Astrocyte of the hippocampus (primary cell): ENCODE results near the gene LRRTM3.

Source experiments
- DNase-seq: peaks from one replicate; pipeline ENCODE4 v3.0.0; 2011; ENCODE audit warnings: low read depth, low spot score

LRRTM3 gene

GRCh38 chr10:66934711-66935110 is 8.9 kb downstream of the LRRTM3 start:
- no peak for DNase-seq

DNA sequence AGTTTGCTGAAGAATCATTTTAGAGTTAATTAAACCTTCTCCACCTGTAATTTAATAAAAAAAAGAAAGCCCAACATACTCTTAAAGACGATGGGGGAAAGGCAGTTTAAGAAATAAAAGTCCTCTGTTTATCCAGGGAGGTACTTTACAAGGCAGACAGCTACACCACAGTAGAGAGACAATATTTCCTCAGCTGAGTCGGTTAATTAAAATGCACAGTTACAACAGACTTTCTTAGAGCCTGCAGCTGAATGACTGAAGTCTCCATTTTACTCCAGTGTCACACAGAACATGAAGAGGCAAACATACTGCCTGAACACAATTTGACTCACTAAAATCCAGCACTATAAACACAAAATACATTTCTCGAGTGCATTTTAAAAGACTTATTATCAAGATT is 15.1 kb downstream of the LRRTM3 start:
- DNase-seq = no peak

DNA sequence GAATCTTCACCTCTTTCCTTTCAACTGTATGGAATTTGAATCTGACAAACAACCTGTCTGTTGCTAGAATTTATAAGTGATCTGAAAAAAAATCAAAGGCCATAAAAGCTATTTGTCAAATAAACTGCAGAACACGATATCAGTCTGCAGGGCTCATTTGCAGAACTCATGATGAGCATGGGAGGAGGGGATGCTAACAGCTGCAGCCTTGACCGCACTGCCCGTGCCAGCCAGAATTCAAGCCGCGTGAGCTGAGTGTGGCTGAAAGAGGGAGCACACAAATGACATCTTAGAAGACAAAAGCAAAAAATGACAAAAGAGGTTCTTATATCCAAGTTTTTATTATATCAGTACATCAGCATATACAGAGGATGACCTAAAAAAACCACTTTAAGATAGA is 15.7 kb downstream of the LRRTM3 start:
- DNase-seq = no peak

DNA sequence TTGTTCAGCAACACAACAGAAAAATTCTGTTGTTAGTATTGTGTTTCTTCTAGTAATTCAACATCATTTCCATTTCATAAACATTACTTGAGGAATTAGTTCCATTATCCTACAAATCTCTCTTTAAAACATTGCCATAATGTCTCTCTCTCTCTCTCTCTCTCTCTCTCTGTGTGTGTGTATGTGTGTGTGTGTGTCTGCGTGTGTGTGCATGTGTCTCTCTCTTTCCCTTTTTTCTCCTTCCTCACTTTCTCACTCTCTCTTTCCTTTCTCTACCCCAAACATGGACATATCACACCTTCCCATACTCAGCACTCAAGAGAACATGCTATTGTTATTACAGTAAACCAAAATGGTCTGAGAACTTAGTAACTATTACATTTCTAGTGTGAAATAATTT is 16.6 kb downstream of the LRRTM3 start:
- no peak for DNase-seq

DNA sequence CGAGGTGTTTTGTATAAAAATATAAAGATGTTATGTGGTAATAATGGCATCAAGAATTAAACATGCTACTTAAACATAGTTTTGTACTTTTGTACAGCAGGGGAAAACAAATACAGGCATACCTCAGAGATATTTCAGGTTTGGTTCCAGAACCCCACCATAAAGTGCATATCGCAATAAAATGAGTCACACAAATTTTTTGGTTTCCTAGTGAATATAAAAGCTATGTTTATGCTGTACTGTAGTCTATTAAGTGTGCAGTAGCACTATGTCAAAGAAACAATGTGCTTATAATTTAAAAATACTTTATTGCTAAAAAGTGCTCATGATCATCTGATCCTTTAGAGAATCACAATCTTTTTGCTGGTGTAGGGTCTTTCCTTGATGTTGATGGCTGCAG is 17.8 kb downstream of the LRRTM3 start:
- no peak for DNase-seq

DNA sequence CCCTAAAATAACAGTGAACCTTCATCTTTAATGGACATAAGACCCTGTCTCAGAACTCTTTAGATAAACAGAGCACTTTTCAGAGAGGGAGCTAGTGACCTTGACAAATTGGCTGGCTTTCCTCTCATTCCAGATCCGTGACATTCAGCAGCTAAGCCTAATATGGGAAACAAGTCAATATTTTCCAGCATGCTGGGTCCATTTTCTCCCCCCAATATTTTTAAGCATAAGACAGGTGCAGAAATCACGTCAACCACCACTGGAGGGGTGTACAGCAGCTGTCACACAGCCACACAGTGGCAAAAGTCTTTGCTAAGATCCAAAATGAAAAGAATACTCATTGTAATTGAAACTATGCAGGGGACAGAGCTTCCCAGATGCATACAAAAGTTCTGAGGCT is 26.1 kb downstream of the LRRTM3 start:
- no peak for DNase-seq

GRCh38 chr10:66958466-66958865 is 32.6 kb downstream of the LRRTM3 start:
- DNase-seq = no peak

- no peak for DNase-seq
These were observed 39.1 kb downstream of the LRRTM3 start for GRCh38 chr10:66964946-66965345.

- no peak for DNase-seq
These were observed 54.5 kb downstream of the LRRTM3 start for GRCh38 chr10:66980246-66980815.

DNA sequence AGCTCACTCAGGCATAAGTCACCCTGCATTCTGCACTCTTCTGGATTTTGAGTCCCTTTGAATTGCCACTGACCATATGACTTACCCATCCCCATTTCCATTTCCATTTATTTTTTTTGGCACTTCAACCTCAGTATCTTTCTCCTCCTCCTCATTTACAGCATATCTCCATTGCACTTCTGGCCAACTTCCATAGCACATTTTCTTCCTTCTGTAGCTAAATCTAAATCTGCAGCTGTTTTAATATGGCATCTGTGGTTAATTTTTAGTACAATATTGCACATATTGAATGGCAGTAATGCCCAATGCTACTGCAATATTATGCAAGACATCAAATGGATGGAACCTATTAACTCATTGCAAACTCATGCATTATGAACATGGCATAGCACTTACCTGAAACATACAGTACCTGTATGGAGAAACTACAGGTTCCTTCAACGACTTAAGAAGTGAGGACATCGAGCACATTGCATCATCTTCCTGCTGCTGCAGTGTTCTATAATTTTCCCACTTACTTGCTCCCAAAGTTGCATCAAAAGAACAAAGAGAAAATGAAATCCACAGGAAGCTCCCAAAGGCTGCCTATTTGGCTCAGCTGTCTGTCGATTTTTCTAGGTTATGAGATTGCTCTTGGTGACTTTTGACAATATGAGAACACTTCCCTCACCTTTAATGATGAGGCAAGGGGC is 55.7 kb downstream of the LRRTM3 start:
- no peak for DNase-seq

GRCh38 chr10:66982053-66982420 is 56.2 kb downstream of the LRRTM3 start:
- no peak for DNase-seq

GRCh38 chr10:66982792-66983474 is 57.1 kb downstream of the LRRTM3 start:
- peak; percentile 7 for DNase-seq

DNA sequence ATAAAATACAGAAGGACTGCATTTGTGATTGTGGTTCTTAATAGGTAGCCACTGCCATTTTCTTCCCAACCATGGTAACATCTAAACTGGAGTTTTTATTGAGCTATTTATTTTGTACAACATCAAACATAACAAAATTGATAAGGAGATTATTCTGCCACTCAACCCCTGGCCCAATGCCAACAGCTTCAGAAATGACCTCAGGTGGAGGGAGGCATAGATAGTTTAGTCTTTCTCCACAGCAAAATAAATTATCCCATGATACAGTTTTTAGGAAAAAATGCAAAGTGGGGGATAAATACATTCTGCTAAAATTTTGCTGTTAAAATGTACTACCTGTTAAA is 57.6 kb downstream of the LRRTM3 start:
- no peak for DNase-seq

- no peak for DNase-seq
These were observed 64.5 kb downstream of the LRRTM3 start for GRCh38 chr10:66990143-66990830.

DNA sequence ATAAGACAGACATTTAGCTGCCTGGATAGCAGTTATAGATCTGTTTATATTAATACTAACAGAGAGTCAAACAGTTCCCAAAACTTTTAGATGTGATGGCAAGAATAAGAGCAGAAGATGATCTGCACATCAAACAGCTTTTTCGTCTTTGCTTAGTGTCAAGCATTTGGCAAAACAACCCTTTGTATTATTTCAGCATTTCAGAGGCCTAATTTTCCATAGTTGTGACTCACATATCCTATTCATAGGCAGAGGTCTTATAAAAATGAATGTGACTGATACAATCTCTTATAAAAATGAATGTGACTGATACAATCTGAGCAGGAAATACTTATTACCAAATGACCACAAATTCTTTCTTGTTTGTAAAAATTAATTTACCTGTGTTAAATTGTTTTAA is 71.2 kb downstream of the LRRTM3 start:
- DNase-seq = no peak

DNA sequence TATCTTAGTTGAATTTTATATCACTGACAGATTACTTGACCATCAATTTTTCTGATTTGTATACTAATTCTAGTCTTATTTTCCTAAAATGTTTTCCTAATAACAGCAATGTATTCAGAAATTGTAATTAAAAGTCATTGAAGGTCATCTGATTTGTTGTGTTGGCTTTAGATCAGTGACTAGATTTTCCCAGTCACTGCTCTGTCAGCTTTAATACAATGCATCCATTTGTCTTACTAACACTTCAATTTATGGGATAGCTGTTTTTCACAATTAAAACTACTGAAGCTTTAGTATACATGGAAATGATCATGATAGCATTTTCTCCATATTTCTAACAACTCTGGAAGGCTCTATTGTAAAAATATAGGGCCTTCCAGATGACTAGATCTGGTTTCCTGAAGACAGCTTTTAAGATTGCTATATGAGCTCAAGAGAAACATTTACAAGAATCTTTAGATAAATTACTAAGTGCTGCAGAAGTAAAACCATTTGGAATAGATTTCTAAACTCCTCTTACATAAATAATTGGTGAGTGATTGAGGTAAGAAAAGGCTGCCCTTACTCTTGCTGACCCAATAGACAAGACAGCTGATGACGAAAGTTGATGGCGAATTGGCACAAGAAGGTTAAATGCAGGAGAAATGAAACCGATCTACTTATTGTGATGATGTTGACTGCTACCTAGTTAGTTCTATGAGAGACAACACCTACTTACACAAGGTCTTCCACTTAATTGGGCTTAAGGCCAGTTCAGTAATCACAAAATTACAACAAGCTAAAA is 74.1 kb downstream of the LRRTM3 start:
- DNase-seq = no peak

GRCh38 chr10:67004690-67005089 is 78.9 kb downstream of the LRRTM3 start:
- no peak for DNase-seq

DNA sequence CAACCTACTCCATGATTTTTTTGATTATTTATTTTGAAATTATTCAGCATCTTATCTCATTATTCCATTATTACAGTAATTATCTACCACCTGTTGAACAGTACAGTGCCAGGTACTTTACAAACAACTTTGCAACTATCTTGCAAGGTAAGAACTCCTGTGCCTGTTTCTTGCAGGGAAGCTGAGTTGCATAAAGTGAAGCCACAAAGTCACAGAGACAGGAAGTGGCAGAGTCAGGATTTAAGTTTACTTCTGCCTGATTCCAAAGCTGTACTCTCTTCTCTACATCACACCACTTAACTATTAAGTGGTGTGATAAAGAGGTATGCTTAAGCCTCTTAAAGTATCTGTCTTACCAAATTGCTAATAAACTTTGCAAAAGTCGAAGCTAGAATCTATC is 80.1 kb downstream of the LRRTM3 start:
- DNase-seq = no peak

DNA sequence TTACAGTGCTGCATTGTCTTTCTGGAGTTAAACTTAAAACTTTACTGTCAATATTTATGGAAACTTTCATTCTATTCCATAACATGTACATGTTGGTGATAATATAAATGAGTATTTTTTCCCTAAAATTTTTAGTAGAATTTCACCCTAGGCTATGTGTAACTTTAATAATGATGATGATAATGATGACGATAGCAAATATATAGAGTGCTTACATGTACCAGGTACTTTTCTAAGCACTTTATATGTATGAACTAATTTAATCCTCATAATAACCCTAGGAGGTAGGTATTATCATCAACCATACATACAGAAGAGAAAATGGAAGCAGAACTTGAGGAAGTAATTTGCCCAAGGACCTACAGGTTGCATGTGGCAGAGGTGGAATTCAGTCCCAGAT is 85.6 kb downstream of the LRRTM3 start:
- DNase-seq = no peak

- DNase-seq = no peak
These were observed 86.1 kb downstream of the LRRTM3 start for GRCh38 chr10:67011981-67012380.

- DNase-seq = no peak
These were observed 89.4 kb downstream of the LRRTM3 start for GRCh38 chr10:67015225-67015624.

GRCh38 chr10:67017218-67017617 is 91.4 kb downstream of the LRRTM3 start:
- DNase-seq = peak; percentile 17
